ENCODE results near the gene CD33.
"Not testable (repeated sequence)": the region's sequence is repeated elsewhere in the genome, so short reads cannot be mapped to it uniquely, and the experiment has no call there.

CD33 gene

GRCh38 chr19:51224898-51225393, at the start of gene CD33:
Gene CD33 (plus strand): TSS chr19:51225080. CDS start chr19:51225119, 39 bp downstream.
- not testable (repeated sequence) for H3K4me1 Mint-ChIP-seq; H3K27ac Mint-ChIP-seq; H3K9me3 Mint-ChIP-seq; H3K36me3 Mint-ChIP-seq (ENCODE audit: low read depth); H3K4me3 Mint-ChIP-seq
- peaks cover 26% of the 10 kb centered on the region for H3K27me3 Mint-ChIP-seq (ENCODE audit: low read depth)

- H3K9me3 Mint-ChIP-seq = no peaks in the 10 kb centered on the region
- peaks cover 6% of the 10 kb centered on the region for H3K4me1 Mint-ChIP-seq
- H3K27me3 Mint-ChIP-seq (ENCODE audit: low read depth) = peaks cover 26% of the 10 kb centered on the region
- no peak overlapping the region for H3K4me3 Mint-ChIP-seq
- H3K27ac Mint-ChIP-seq = peak overlapping the region in 2 of 3 experiments; percentile 6 to 40
- no peaks in the 10 kb centered on the region for H3K36me3 Mint-ChIP-seq (ENCODE audit: low read depth)
- no peak for TF ChIP-seq CTCF (IDR thresholded peaks at IDR 0.05; ENCODE audit: unreplicated experiment in 3 of 3)
Measured at GRCh38 chr19:51179256-51179655, 45.6 kb upstream of the CD33 start.

DNA sequence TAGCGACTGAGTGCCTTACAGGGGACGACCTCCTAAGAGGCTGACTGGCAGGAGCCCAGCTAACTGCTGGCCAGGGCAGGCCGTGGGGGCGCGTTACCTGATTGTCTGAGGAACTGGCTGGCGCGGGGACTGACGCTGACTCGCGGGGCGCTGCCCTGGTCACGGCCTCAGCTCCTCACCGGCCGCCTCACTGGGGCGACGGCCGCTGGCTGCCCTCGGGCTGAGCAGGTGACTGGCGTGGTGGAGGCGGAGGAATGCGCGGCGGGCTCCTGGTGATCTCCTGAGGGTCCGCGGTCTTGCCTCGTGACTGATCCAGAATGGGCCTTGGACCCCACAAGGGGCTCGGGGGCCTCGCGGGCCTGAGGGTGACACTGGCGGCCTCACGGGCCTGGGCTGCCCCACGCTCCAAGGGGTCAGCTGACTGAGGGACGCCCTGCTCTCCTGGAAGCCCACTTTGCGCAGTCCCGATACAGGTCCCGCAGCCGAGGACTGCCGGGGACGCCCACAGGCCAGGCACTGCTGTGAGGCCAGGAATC, 43.4 kb upstream of the CD33 start:
- Mint-ChIP-seq H3K9me3 (no peaks in the 10 kb centered on the region), H3K36me3 (ENCODE audit: low read depth) (no peaks in the 10 kb centered on the region), H3K27me3 (ENCODE audit: low read depth) (peaks cover 33% of the 10 kb centered on the region), H3K4me3 (no peak overlapping the region), H3K4me1 (peaks cover 6% of the 10 kb centered on the region), H3K27ac (no peak overlapping the region)
- no peak for TF ChIP-seq CTCF (IDR thresholded peaks at IDR 0.05; ENCODE audit: unreplicated experiment in 3 of 3)

DNA sequence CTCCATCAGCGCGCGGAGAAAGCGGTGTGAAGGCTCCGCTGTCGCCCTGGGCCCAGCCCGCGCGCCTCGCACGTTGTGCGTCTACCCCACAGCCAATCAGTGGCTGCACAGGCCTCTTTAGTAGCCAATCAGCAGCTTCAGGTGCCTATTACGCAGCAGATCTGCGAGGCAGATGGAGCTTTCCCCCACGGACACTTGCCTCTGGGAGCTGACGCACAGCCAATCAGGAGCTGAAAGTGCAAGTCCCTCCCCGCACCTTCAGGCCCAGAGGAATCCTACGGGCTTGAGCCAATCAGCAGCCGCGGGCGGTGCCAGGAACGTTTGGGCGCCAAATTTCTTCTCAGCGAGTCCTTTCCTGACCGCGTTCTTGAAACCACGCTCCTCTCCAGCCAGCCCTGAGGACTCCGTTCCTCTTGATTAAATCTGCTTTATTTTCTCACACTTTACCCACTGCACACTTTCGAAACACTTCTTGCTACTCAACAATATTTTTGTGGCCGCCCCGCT, 42.9 kb upstream of the CD33 start:
- peaks cover 6% of the 10 kb centered on the region for H3K4me1 Mint-ChIP-seq
- H3K9me3 Mint-ChIP-seq = no peaks in the 10 kb centered on the region
- peaks cover 33% of the 10 kb centered on the region for H3K27me3 Mint-ChIP-seq (ENCODE audit: low read depth)
- no peak for TF ChIP-seq CTCF (IDR thresholded peaks at IDR 0.05; ENCODE audit: unreplicated experiment in 3 of 3)
- H3K27ac Mint-ChIP-seq = no peak overlapping the region
- no peaks in the 10 kb centered on the region for H3K36me3 Mint-ChIP-seq (ENCODE audit: low read depth)
- H3K4me3 Mint-ChIP-seq = peak overlapping the region in 1 of 3 experiments; percentile 9

GRCh38 chr19:51183629-51184028, 41.3 kb upstream of the CD33 start:
- Mint-ChIP-seq H3K9me3 (no peaks in the 10 kb centered on the region), H3K27me3 (ENCODE audit: low read depth) (peaks cover 38% of the 10 kb centered on the region), H3K4me3 (no peak overlapping the region), H3K27ac (no peak overlapping the region), H3K4me1 (peaks cover 11% of the 10 kb centered on the region), H3K36me3 (ENCODE audit: low read depth) (no peaks in the 10 kb centered on the region)
- no peak for TF ChIP-seq CTCF (IDR thresholded peaks at IDR 0.05; ENCODE audit: unreplicated experiment in 3 of 3)

DNA sequence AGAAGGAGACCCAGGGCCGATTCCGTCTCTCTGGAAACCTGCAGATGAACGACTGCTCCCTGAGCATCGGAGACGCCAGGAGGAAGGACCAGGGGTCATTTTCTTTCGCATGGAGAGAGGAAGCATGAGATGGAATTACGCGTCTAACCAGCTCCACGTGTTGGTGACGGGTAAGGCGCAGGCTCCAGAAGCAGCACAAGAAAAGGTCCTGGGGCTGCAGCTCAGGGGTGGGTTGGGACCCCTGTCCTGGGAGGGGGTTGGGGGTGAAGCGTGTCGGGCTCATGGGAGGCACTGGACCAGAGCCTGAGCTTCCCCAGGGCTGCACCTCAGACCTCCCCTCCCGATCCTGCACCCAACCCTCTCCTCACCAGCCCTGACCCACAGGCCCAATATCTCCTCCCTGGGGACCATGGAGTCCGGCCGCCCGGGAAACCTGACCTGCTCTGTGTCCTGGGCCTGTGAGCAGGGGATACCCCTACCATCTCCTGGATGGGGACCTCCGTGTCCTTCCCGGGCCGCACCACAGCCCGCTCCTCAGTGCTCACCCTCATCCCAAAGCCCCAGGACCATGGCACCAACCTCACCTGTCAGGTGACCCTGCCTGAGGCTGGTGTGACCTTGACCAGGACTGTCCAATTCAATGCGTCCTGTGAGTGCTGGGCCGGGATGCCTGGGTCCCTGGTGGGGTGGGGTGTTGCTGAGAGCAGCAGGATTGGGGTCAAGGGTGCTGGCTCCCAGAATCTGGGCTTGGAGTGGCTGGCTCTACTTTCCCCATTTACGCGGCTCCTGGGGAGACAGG, 39.6 kb upstream of the CD33 start:
- Mint-ChIP-seq H3K4me3 (no peak overlapping the region), H3K36me3 (ENCODE audit: low read depth) (no peaks in the 10 kb centered on the region), H3K4me1 (peaks cover 5% of the 10 kb centered on the region), H3K9me3 (no peaks in the 10 kb centered on the region), H3K27me3 (ENCODE audit: low read depth) (peaks cover 29% of the 10 kb centered on the region), H3K27ac (no peak overlapping the region)
- no peak for TF ChIP-seq CTCF (IDR thresholded peaks at IDR 0.05; ENCODE audit: unreplicated experiment in 3 of 3)
